GM21576 (cell line): ENCODE measurements around the gene CHAT.

Source experiments
- ATAC-seq: cut with Tn5 transposase; IDR thresholded peaks from one replicate; pipeline ENCODE4 v1.9.1; 2021; ENCODE audit warnings: mild to moderate bottlenecking, moderate library complexity; ENCODE audit not compliant: unreplicated experiment

The CHAT gene

GRCh38 chr10:49611816-49612512, 1.9 kb upstream of the CHAT start:
- no peak for ATAC-seq

- no peak for ATAC-seq
Measured at GRCh38 chr10:49612513-49613164, 1.2 kb upstream of the CHAT start.

GRCh38 chr10:49613165-49613881, 514 bp upstream of the CHAT start:
- ATAC-seq: no peak

GRCh38 chr10:49614242-49615198, 683 bp downstream of the CHAT start:
- no peak for ATAC-seq

- ATAC-seq: no peak
Measured at GRCh38 chr10:49615213-49615612, 1.4 kb downstream of the CHAT start.

- ATAC-seq: no peak
Measured at GRCh38 chr10:49615721-49616120, 1.9 kb downstream of the CHAT start.

- ATAC-seq: no peak
Measured at GRCh38 chr10:49616421-49617101, 2.7 kb downstream of the CHAT start.

GRCh38 chr10:49617121-49618020, 3.5 kb downstream of the CHAT start:
- ATAC-seq: no peak

GRCh38 chr10:49618821-49619220, 5.0 kb downstream of the CHAT start:
- no peak for ATAC-seq

- ATAC-seq: no peak
Measured at GRCh38 chr10:49619613-49620012, 5.8 kb downstream of the CHAT start.

- ATAC-seq: no peak
Measured at GRCh38 chr10:49620286-49620810, 6.5 kb downstream of the CHAT start.

- ATAC-seq: no peak
Measured at GRCh38 chr10:49620841-49621378, 7.1 kb downstream of the CHAT start.

GRCh38 chr10:49621561-49621960, 7.7 kb downstream of the CHAT start:
- no peak for ATAC-seq

GRCh38 chr10:49622426-49623425, 8.9 kb downstream of the CHAT start:
- no peak for ATAC-seq

- ATAC-seq: no peak
Measured at GRCh38 chr10:49624629-49625028, 10.8 kb downstream of the CHAT start.

- no peak for ATAC-seq
Measured at GRCh38 chr10:49625411-49625810, 11.6 kb downstream of the CHAT start.

GRCh38 chr10:49627038-49627437, 13.2 kb downstream of the CHAT start:
- no peak for ATAC-seq
